ENCODE data around the gene TIAM1. TPM values are rescaled to one million over a fixed set of nuclear protein-coding genes. Genes with fewer than 3 reads are reported as not detected.

TIAM1 gene
- total and polyA plus RNA-seq, 2 donors, result 25.8 to 30.5 TPM

- H3K4me1 ChIP-seq (ENCODE audit: control insufficient read depth in 2 of 2, insufficient read depth in 2 of 2, low read length in 2 of 2), result peaks cover 0 to 20% of the 10 kb centered on the region in 2 donors
- H3K9me3 ChIP-seq (ENCODE audit: control insufficient read depth in 2 of 2, insufficient read depth in 1 of 2, low read length in 1 of 2), result no peaks in the 10 kb centered on the region
- H3K4me3 ChIP-seq (ENCODE audit: low read length in 2 of 2), result no peak overlapping the region
- H3K27me3 ChIP-seq (ENCODE audit: control insufficient read depth in 2 of 2, insufficient read depth in 1 of 2, low read length in 1 of 2), result peaks cover 12 to 16% of the 10 kb centered on the region in 2 donors
- H3K36me3 ChIP-seq (ENCODE audit: control insufficient read depth in 2 of 2, insufficient read depth in 2 of 2, low read length in 1 of 2), result peaks cover 6 to 8% of the 10 kb centered on the region in 2 donors
- 96% methylated on average over 3 of the region's 3 CpGs for WGBS
- DNase-seq (ENCODE audit: low read depth in 6 of 9, low spot score in 9 of 9), result no peak
- no peak overlapping the region for H3K27ac ChIP-seq (ENCODE audit: low read depth in 1 of 2, low read length in 1 of 2)
These were observed 5.1 kb downstream of the TIAM1 start for GRCh38 chr21:31338908-31339368.

- Histone ChIP-seq H3K9me3 (ENCODE audit: control insufficient read depth in 2 of 2, insufficient read depth in 1 of 2, low read length in 1 of 2) (no peaks in the 10 kb centered on the region), H3K27me3 (ENCODE audit: control insufficient read depth in 2 of 2, insufficient read depth in 1 of 2, low read length in 1 of 2) (peaks cover 6 to 9% of the 10 kb centered on the region in 2 donors), H3K4me3 (ENCODE audit: low read length in 2 of 2) (no peak overlapping the region), H3K27ac (ENCODE audit: low read depth in 1 of 2, low read length in 1 of 2) (peak overlapping the region in 1 of 2 donors; percentile 19), H3K36me3 (ENCODE audit: control insufficient read depth in 2 of 2, insufficient read depth in 2 of 2, low read length in 1 of 2) (peaks cover 6 to 8% of the 10 kb centered on the region in 2 donors), H3K4me1 (ENCODE audit: control insufficient read depth in 2 of 2, insufficient read depth in 2 of 2, low read length in 2 of 2) (peaks cover 0 to 14% of the 10 kb centered on the region in 2 donors)
- 94% methylated on average over 25 of the region's 25 CpGs for WGBS
- no peak for DNase-seq (ENCODE audit: low read depth in 6 of 9, low spot score in 9 of 9)
These were observed 5.8 kb downstream of the TIAM1 start for GRCh38 chr21:31337996-31338907.

- H3K36me3 ChIP-seq (ENCODE audit: control insufficient read depth in 2 of 2, insufficient read depth in 2 of 2, low read length in 1 of 2), result peaks cover 6 to 8% of the 10 kb centered on the region in 2 donors
- no peaks in the 10 kb centered on the region for H3K27me3 ChIP-seq (ENCODE audit: control insufficient read depth in 2 of 2, insufficient read depth in 1 of 2, low read length in 1 of 2)
- H3K4me3 ChIP-seq (ENCODE audit: low read length in 2 of 2), result no peak overlapping the region
- no peak for DNase-seq (ENCODE audit: low read depth in 6 of 9, low spot score in 9 of 9)
- WGBS, result 99% methylated on average over 3 of the region's 3 CpGs
- no peaks in the 10 kb centered on the region for H3K9me3 ChIP-seq (ENCODE audit: control insufficient read depth in 2 of 2, insufficient read depth in 1 of 2, low read length in 1 of 2)
- peaks cover 0 to 5% of the 10 kb centered on the region in 2 donors for H3K4me1 ChIP-seq (ENCODE audit: control insufficient read depth in 2 of 2, insufficient read depth in 2 of 2, low read length in 2 of 2)
- no peak overlapping the region for H3K27ac ChIP-seq (ENCODE audit: low read depth in 1 of 2, low read length in 1 of 2)
These were observed 7.0 kb downstream of the TIAM1 start for GRCh38 chr21:31337086-31337485.

- Histone ChIP-seq H3K4me1 (ENCODE audit: control insufficient read depth in 2 of 2, insufficient read depth in 2 of 2, low read length in 2 of 2) (peaks cover 0 to 5% of the 10 kb centered on the region in 2 donors), H3K27ac (ENCODE audit: low read depth in 1 of 2, low read length in 1 of 2) (no peak overlapping the region), H3K4me3 (ENCODE audit: low read length in 2 of 2) (no peak overlapping the region), H3K27me3 (ENCODE audit: control insufficient read depth in 2 of 2, insufficient read depth in 1 of 2, low read length in 1 of 2) (no peaks in the 10 kb centered on the region), H3K9me3 (ENCODE audit: control insufficient read depth in 2 of 2, insufficient read depth in 1 of 2, low read length in 1 of 2) (no peaks in the 10 kb centered on the region), H3K36me3 (ENCODE audit: control insufficient read depth in 2 of 2, insufficient read depth in 2 of 2, low read length in 1 of 2) (peaks cover 6 to 8% of the 10 kb centered on the region in 2 donors)
- no peak for DNase-seq (ENCODE audit: low read depth in 6 of 9, low spot score in 9 of 9)
- WGBS, result over 99% methylated on average over 6 of the region's 6 CpGs
These were observed 7.4 kb downstream of the TIAM1 start for GRCh38 chr21:31336739-31337040.

GRCh38 chr21:31335957-31336738 is 7.9 kb downstream of the TIAM1 start:
- 95% methylated on average over 12 of the region's 12 CpGs for WGBS
- H3K27me3 ChIP-seq (ENCODE audit: control insufficient read depth in 2 of 2, insufficient read depth in 1 of 2, low read length in 1 of 2), result no peaks in the 10 kb centered on the region
- H3K36me3 ChIP-seq (ENCODE audit: control insufficient read depth in 2 of 2, insufficient read depth in 2 of 2, low read length in 1 of 2), result peaks cover 8 to 9% of the 10 kb centered on the region in 2 donors
- no peaks in the 10 kb centered on the region for H3K9me3 ChIP-seq (ENCODE audit: control insufficient read depth in 2 of 2, insufficient read depth in 1 of 2, low read length in 1 of 2)
- DNase-seq (ENCODE audit: low read depth in 6 of 9, low spot score in 9 of 9), result no peak
- no peak overlapping the region for H3K4me3 ChIP-seq (ENCODE audit: low read length in 2 of 2)
- no peak overlapping the region for H3K27ac ChIP-seq (ENCODE audit: low read depth in 1 of 2, low read length in 1 of 2)
- peaks cover 0 to 5% of the 10 kb centered on the region in 2 donors for H3K4me1 ChIP-seq (ENCODE audit: control insufficient read depth in 2 of 2, insufficient read depth in 2 of 2, low read length in 2 of 2)

- WGBS, result 96% methylated on average over 10 of the region's 10 CpGs
- H3K4me3 ChIP-seq (ENCODE audit: low read length in 2 of 2), result no peak overlapping the region
These were observed 9.4 kb downstream of the TIAM1 start for GRCh38 chr21:31334648-31335121.

GRCh38 chr21:31332525-31332924 is 11.5 kb downstream of the TIAM1 start:
- 68% methylated on average over 2 of the region's 2 CpGs for WGBS
- Histone ChIP-seq H3K4me3 (ENCODE audit: low read length in 2 of 2) (no peak overlapping the region), H3K27ac (ENCODE audit: low read depth in 1 of 2, low read length in 1 of 2) (no peak overlapping the region), H3K9me3 (ENCODE audit: control insufficient read depth in 2 of 2, insufficient read depth in 1 of 2, low read length in 1 of 2) (no peaks in the 10 kb centered on the region), H3K27me3 (ENCODE audit: control insufficient read depth in 2 of 2, insufficient read depth in 1 of 2, low read length in 1 of 2) (no peaks in the 10 kb centered on the region), H3K4me1 (ENCODE audit: control insufficient read depth in 2 of 2, insufficient read depth in 2 of 2, low read length in 2 of 2) (peaks cover 1 to 7% of the 10 kb centered on the region in 2 donors), H3K36me3 (ENCODE audit: control insufficient read depth in 2 of 2, insufficient read depth in 2 of 2, low read length in 1 of 2) (peaks cover 4 to 5% of the 10 kb centered on the region in 2 donors)
- no peak for DNase-seq (ENCODE audit: low read depth in 6 of 9, low spot score in 9 of 9)

More at GRCh38 chr21:31334648-31335121, 9.4 kb downstream of the TIAM1 start:
- no peak for DNase-seq (ENCODE audit: low read depth in 6 of 9, low spot score in 9 of 9)
- H3K9me3 ChIP-seq (ENCODE audit: control insufficient read depth in 2 of 2, insufficient read depth in 1 of 2, low read length in 1 of 2), result no peaks in the 10 kb centered on the region
- H3K27ac ChIP-seq (ENCODE audit: low read depth in 1 of 2, low read length in 1 of 2), result no peak overlapping the region
- H3K27me3 ChIP-seq (ENCODE audit: control insufficient read depth in 2 of 2, insufficient read depth in 1 of 2, low read length in 1 of 2), result no peaks in the 10 kb centered on the region
- H3K36me3 ChIP-seq (ENCODE audit: control insufficient read depth in 2 of 2, insufficient read depth in 2 of 2, low read length in 1 of 2), result peaks cover 8 to 9% of the 10 kb centered on the region in 2 donors
- peaks cover 0 to 5% of the 10 kb centered on the region in 2 donors for H3K4me1 ChIP-seq (ENCODE audit: control insufficient read depth in 2 of 2, insufficient read depth in 2 of 2, low read length in 2 of 2)

GRCh38 chr21:31331231-31331630 is 12.8 kb downstream of the TIAM1 start:
- Histone ChIP-seq H3K4me3 (ENCODE audit: low read length in 2 of 2) (no peak overlapping the region), H3K4me1 (ENCODE audit: control insufficient read depth in 2 of 2, insufficient read depth in 2 of 2, low read length in 2 of 2) (peaks cover 3 to 19% of the 10 kb centered on the region in 2 donors), H3K9me3 (ENCODE audit: control insufficient read depth in 2 of 2, insufficient read depth in 1 of 2, low read length in 1 of 2) (no peaks in the 10 kb centered on the region), H3K27me3 (ENCODE audit: control insufficient read depth in 2 of 2, insufficient read depth in 1 of 2, low read length in 1 of 2) (no peaks in the 10 kb centered on the region), H3K36me3 (ENCODE audit: control insufficient read depth in 2 of 2, insufficient read depth in 2 of 2, low read length in 1 of 2) (peaks cover 0 to 5% of the 10 kb centered on the region in 2 donors), H3K27ac (ENCODE audit: low read depth in 1 of 2, low read length in 1 of 2) (no peak overlapping the region)
- DNase-seq (ENCODE audit: low read depth in 6 of 9, low spot score in 9 of 9), result no peak
- 96% methylated on average over 2 of the region's 2 CpGs for WGBS

GRCh38 chr21:31330144-31330483 is 13.9 kb downstream of the TIAM1 start:
- H3K27me3 ChIP-seq (ENCODE audit: control insufficient read depth in 2 of 2, insufficient read depth in 1 of 2, low read length in 1 of 2), result no peaks in the 10 kb centered on the region
- H3K36me3 ChIP-seq (ENCODE audit: control insufficient read depth in 2 of 2, insufficient read depth in 2 of 2, low read length in 1 of 2), result peaks cover 0 to 3% of the 10 kb centered on the region in 2 donors
- H3K4me1 ChIP-seq (ENCODE audit: control insufficient read depth in 2 of 2, insufficient read depth in 2 of 2, low read length in 2 of 2), result peaks cover 3 to 21% of the 10 kb centered on the region in 2 donors
- DNase-seq (ENCODE audit: low read depth in 6 of 9, low spot score in 9 of 9), result no peak
- H3K27ac ChIP-seq (ENCODE audit: low read depth in 1 of 2, low read length in 1 of 2), result no peak overlapping the region
- H3K4me3 ChIP-seq (ENCODE audit: low read length in 2 of 2), result no peak overlapping the region
- WGBS, result 97% methylated on average over 2 of the region's 2 CpGs
- no peaks in the 10 kb centered on the region for H3K9me3 ChIP-seq (ENCODE audit: control insufficient read depth in 2 of 2, insufficient read depth in 1 of 2, low read length in 1 of 2)

All from thymus (tissue), 11 donors.